Erythroblast (primary cell): ENCODE measurements around the gene TRIM39.
"Not testable (repeated sequence)": the region's sequence is repeated elsewhere in the genome, so short reads cannot be mapped to it uniquely, and the experiment has no call there.

Experiments
- GATA1 ChIP-seq: IDR thresholded peaks from 2 replicates; pipeline ENCODE4 v1.6.1; 2011; ENCODE audit warnings: low read depth, mild to moderate bottlenecking, control low read depth, low read length, moderate library complexity
- POLR2A ChIP-seq: IDR thresholded peaks from 2 replicates; pipeline ENCODE4 v1.6.1; 2011; ENCODE audit warnings: mild to moderate bottlenecking, low read length

DNA sequence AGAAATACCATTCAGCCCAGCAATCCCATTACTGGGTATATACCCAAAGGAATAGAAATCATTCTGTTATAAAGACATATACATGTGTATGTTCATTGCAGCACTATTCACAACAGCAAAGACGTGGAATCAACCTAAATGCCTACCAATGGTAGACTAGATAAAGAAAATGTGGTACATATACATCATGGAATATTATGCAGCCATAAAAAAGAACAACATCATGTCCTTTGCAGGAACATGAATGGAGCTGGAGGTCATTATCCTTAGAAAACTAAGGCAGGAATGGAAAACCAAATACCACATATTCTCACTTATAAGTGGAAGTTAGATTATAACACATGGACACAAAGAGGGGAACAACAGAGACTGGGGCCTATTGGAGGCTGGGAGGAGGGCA lies 42.6 kb downstream of the TRIM39 start:
- TF ChIP-seq POLR2A, GATA1: not testable (repeated sequence)
